CD8-positive, alpha-beta memory T cell (primary cell): ENCODE results near the gene E4F1. TPM values are rescaled to one million over a fixed set of nuclear protein-coding genes. Genes with fewer than 3 reads are reported as not detected.
"Not testable (repeated sequence)": the region's sequence is repeated elsewhere in the genome, so short reads cannot be mapped to it uniquely, and the experiment has no call there.

Experiments
- CTCF ChIA-PET: fragments of 350-600 bp; sonication (Branson Sonifier 250); formaldehyde crosslinking; loops from one replicate; lab custom pipeline; 2021; ENCODE audit warnings: antibody characterized with exemption; lab: Charles Lee
- POLR2A ChIA-PET: fragments of 350-600 bp; sonication (Branson Sonifier 250); formaldehyde crosslinking; loops from one replicate; lab custom pipeline; 2021; ENCODE audit warnings: antibody characterized with exemption; lab: Charles Lee
- DNase-seq, 5 donors: peaks; one replicate each; pipeline versions ENCODE4 v3.0.0 to v3.0.0-alpha.2; 2020 to 2022; ENCODE audit warnings: mixed read lengths in 1 of 5
- H3K27ac ChIP-seq: one replicate; pipeline ENCODE4 v1.7.0; 2013; ENCODE audit warnings: low read depth, mild to moderate bottlenecking, low read length, moderate library complexity
- H3K27me3 ChIP-seq: 2 replicates; pipeline ENCODE4 v1.7.0; 2013; ENCODE audit warnings: low read length, mild to moderate bottlenecking; ENCODE audit not compliant: insufficient read depth, poor library complexity, severe bottlenecking
- H3K36me3 ChIP-seq: 2 replicates; pipeline ENCODE4 v1.7.0; 2013; ENCODE audit warnings: mild to moderate bottlenecking, low read length, moderate library complexity; ENCODE audit not compliant: insufficient read depth
- H3K4me1 ChIP-seq: 2 replicates; pipeline ENCODE4 v1.7.0; 2013; ENCODE audit warnings: mild to moderate bottlenecking, low read length, moderate library complexity; ENCODE audit not compliant: insufficient read depth
- H3K4me3 ChIP-seq: 2 replicates; pipeline ENCODE4 v1.7.0; 2013; ENCODE audit warnings: mild to moderate bottlenecking, low read length
- H3K9me3 ChIP-seq: 2 replicates; pipeline ENCODE4 v1.7.0; 2013; ENCODE audit warnings: mild to moderate bottlenecking, low read length
- H3K27ac Mint-ChIP-seq, 8 donors: one replicate each; pipeline ENCODE4 v1.8.0; 2020 to 2021; ENCODE audit warnings: mixed read lengths in 8 of 8, mild to moderate bottlenecking in 6 of 8, inconsistent platforms in 3 of 8, moderate library complexity in 3 of 8
- H3K27me3 Mint-ChIP-seq, 2 donors: one replicate each; pipeline ENCODE4 v1.8.0; 2020 to 2021; ENCODE audit warnings: mixed read lengths in 2 of 2, mild to moderate bottlenecking in 1 of 2, moderate library complexity in 1 of 2
- H3K36me3 Mint-ChIP-seq, 3 donors: one replicate each; pipeline ENCODE4 v1.8.0; 2020 to 2021; ENCODE audit warnings: mixed read lengths in 3 of 3, inconsistent platforms in 1 of 3, mild to moderate bottlenecking in 1 of 3
- H3K4me1 Mint-ChIP-seq, 3 donors: one replicate each; pipeline ENCODE4 v1.8.0; 2020 to 2021; ENCODE audit warnings: mixed read lengths in 3 of 3, inconsistent platforms in 1 of 3, mild to moderate bottlenecking in 1 of 3
- H3K4me3 Mint-ChIP-seq, 7 donors: one replicate each; pipeline ENCODE4 v1.8.0; 2020 to 2021; ENCODE audit warnings: mixed read lengths in 7 of 7, mild to moderate bottlenecking in 6 of 7, moderate library complexity in 4 of 7, inconsistent platforms in 2 of 7
- H3K9me3 Mint-ChIP-seq, 5 donors: one replicate each; pipeline ENCODE4 v1.8.0; 2020 to 2022; ENCODE audit warnings: mixed read lengths in 5 of 5, mild to moderate bottlenecking in 3 of 5, moderate library complexity in 2 of 5, inconsistent platforms in 1 of 5
- polyA plus RNA-seq: library from polyadenylated mRNA; unstranded; fragments of 300-500 nt; fragmentation: Illumina TruSeq; gene quantifications from one replicate; pipeline ENCODE4 v1.2.3, GENCODE V29; 2021
- total RNA-seq, 2 experiments: library from RNA; stranded (reverse); gene quantifications; one replicate each; pipeline ENCODE4 v1.2.3, GENCODE V29; 2021

Gene E4F1
- total and polyA plus RNA-seq, 3 experiments from 2014 or later: 16.5 to 29.8 (median 28.9) TPM

DNA sequence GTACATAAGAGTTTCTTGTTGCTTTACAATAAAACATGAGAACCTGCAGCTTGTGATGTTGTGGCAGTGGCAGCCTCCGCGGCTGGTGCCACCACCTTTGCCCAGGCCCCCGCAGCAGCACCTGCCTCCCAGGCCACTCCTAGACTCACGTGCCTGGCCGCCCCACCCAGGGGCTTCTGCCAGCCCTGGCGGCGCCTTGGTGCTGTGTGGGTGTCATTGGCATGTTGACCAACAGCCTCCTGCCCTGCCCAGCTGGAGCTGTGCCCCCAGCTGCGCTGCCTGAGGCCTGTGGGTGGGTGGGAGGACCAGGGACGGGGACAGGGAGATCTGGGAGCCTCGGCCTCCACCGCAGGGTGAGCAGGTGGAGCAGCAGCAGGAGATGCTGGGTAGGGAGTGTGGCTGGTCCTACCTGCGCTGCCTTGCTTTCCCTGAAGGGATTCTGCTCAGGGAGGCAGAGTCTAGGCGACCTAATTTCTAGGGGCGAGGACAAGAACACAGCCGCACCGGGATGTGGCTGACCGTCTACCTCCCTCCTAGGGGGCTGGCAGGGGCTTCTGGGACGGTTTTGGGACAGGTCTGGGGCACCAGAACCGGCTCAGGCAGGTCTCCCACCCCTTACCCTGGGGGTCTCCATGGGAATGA is 12.4 kb downstream of the E4F1 start:
- CTCF ChIA-PET: interaction anchor here (0.8 kb wide), 1 partner anchor 22 kb away, joined by 3 read pairs; no protein-coding TSS in a partner anchor
- H3K4me3 Mint-ChIP-seq: no peak overlapping the region
- no peak overlapping the region for H3K27ac ChIP-seq
- DNase-seq: no peak
- H3K27ac Mint-ChIP-seq: no peak overlapping the region
- no peaks in the 10 kb centered on the region for H3K27me3 Mint-ChIP-seq
- POLR2A ChIA-PET: interaction anchor here (0.8 kb wide), 1 partner anchor 21 kb away, joined by 3 read pairs; the partner anchor contains the start of gene PGP
- H3K4me1 Mint-ChIP-seq: peaks cover 0 to 3% (median 0%) of the 10 kb centered on the region in 3 donors
- H3K4me3 ChIP-seq: no peak overlapping the region
- H3K36me3 Mint-ChIP-seq: peaks cover 0 to 39% (median 0%) of the 10 kb centered on the region in 3 donors
- no peaks in the 10 kb centered on the region for H3K9me3 ChIP-seq
- no peaks in the 10 kb centered on the region for H3K36me3 ChIP-seq
- H3K4me1 ChIP-seq: no peaks in the 10 kb centered on the region
- H3K27me3 ChIP-seq: no peaks in the 10 kb centered on the region
- no peaks in the 10 kb centered on the region for H3K9me3 Mint-ChIP-seq

DNA sequence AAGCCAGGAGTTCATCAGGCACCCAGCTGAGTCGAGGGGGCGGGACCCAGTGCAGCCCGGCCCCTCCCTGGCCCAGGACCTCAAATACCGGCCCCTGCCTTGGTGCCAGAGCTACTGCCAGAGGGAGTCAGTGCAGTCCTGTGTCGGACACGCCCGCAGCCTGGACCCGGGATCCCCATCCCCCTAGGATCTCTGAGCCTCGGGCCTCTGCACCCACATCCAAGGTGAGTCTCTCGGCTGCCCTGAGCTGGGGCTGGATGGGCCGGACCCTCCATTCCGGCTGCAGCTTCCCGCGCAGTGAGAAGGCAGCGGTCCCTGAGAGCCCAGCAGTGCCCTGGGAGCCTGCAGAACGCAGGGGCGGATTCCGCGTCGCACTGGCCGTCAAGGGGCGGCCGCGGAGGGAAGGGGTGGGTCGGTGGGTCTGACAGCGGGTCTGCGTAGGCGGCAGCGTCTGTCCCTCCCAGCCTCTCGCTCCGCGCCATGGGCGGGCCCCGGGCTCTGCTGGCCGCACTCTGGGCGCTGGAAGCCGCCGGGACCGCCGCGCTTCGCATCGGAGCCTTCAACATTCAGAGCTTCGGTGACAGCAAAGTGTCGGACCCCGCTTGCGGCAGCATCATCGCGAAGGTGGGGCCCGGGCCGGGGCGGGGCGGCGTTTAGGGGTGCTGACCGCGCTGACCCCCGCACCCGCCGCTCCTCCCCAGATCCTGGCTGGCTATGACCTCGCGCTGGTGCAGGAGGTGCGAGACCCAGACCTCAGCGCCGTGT is 13.1 kb downstream of the E4F1 start, which contains the start of gene DNASE1L2:
TSS of gene DNASE1L2 (plus strand) at position 108 of the 765 bp plus-strand sequence. CDS start at position 481, 373 bp downstream.
- Histone ChIP-seq H3K9me3 (no peaks in the 10 kb centered on the region), H3K36me3 (no peaks in the 10 kb centered on the region), H3K4me1 (no peaks in the 10 kb centered on the region), H3K27me3 (no peaks in the 10 kb centered on the region), H3K27ac (no peak within 1 kb of the TSS), H3K4me3 (no peak within 1 kb of the TSS)
- Mint-ChIP-seq H3K27me3 (no peaks in the 10 kb centered on the region), H3K4me3 (no peak within 1 kb of the TSS), H3K4me1 (peaks cover 0 to 3% (median 0%) of the 10 kb centered on the region in 3 donors), H3K36me3 (peaks cover 0 to 32% (median 0%) of the 10 kb centered on the region in 3 donors), H3K9me3 (no peaks in the 10 kb centered on the region), H3K27ac (no peak within 1 kb of the TSS)
- DNase-seq: peak in 1 of 5 donors; percentile 44
- ChIA-PET CTCF (interaction anchor here (0.8 kb wide), 1 partner anchor 21 kb away, joined by 3 read pairs; no protein-coding TSS in a partner anchor), POLR2A (interaction anchor here (0.8 kb wide), 1 partner anchor 22 kb away, joined by 3 read pairs; the partner anchor contains the start of gene PGP)

DNA sequence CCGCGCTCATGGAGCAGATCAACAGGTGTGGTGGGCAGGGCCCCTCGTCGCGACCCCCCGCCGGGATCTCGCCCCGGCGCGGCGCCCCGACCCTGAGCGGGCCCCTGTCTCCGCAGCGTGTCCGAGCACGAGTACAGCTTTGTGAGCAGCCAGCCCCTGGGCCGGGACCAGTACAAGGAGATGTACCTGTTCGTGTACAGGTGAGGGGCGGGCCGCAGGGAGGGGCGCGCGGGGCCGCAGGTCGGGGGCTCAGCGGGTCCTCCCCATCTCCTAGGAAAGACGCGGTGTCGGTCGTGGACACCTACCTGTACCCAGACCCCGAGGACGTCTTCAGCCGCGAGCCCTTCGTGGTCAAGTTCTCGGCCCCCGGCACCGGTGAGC is 13.7 kb downstream of the E4F1 start:
- CTCF ChIA-PET: no interaction called here
- POLR2A ChIA-PET: no interaction called here
- Histone ChIP-seq H3K27me3 (no peaks in the 10 kb centered on the region), H3K27ac (no peak overlapping the region), H3K9me3 (no peaks in the 10 kb centered on the region), H3K36me3 (no peaks in the 10 kb centered on the region), H3K4me3 (no peak overlapping the region), H3K4me1 (no peaks in the 10 kb centered on the region)
- Mint-ChIP-seq H3K4me1 (peaks cover 0 to 3% (median 0%) of the 10 kb centered on the region in 3 donors), H3K27me3 (no peaks in the 10 kb centered on the region), H3K9me3 (no peaks in the 10 kb centered on the region), H3K36me3 (peaks cover 0 to 28% (median 0%) of the 10 kb centered on the region in 3 donors), H3K4me3 (no peak overlapping the region), H3K27ac (no peak overlapping the region)
- no peak for DNase-seq

DNA sequence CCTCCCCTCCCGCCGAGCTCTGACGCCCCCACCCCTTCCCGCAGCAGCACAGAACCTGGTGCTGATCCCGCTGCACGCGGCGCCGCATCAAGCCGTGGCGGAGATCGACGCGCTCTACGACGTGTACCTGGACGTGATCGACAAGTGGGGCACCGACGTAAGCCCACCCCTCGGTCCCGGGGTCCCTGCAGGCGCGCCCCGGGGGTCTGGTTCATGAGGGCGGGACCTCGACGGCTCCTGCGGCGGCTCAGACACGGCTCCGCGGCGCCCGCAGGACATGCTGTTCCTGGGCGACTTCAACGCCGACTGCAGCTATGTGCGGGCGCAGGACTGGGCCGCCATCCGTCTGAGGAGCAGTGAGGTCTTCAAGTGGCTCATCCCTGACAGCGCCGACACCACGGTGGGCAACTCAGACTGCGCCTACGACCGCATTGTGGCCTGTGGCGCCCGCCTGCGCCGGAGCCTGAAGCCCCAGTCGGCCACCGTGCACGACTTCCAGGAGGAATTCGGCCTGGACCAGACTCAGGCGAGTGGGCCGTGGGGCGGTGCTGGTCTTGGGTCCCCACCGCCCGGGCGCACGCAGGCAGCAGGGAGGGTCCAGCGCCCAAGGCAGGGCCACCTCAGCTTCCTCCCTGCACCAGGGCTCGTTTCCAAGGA is 14.2 kb downstream of the E4F1 start:
- no peaks in the 10 kb centered on the region for H3K9me3 Mint-ChIP-seq
- Histone ChIP-seq H3K27ac (no peak overlapping the region), H3K36me3 (peaks cover 1% of the 10 kb centered on the region), H3K27me3 (no peaks in the 10 kb centered on the region), H3K9me3 (no peaks in the 10 kb centered on the region), H3K4me1 (no peaks in the 10 kb centered on the region), H3K4me3 (no peak overlapping the region)
- no peak overlapping the region for H3K27ac Mint-ChIP-seq
- H3K27me3 Mint-ChIP-seq: no peaks in the 10 kb centered on the region
- H3K36me3 Mint-ChIP-seq: peaks cover 0 to 31% (median 3%) of the 10 kb centered on the region in 3 donors
- POLR2A ChIA-PET: no interaction called here
- DNase-seq: no peak
- CTCF ChIA-PET: no interaction called here
- H3K4me1 Mint-ChIP-seq: peaks cover 0 to 3% (median 0%) of the 10 kb centered on the region in 3 donors
- no peak overlapping the region for H3K4me3 Mint-ChIP-seq

DNA sequence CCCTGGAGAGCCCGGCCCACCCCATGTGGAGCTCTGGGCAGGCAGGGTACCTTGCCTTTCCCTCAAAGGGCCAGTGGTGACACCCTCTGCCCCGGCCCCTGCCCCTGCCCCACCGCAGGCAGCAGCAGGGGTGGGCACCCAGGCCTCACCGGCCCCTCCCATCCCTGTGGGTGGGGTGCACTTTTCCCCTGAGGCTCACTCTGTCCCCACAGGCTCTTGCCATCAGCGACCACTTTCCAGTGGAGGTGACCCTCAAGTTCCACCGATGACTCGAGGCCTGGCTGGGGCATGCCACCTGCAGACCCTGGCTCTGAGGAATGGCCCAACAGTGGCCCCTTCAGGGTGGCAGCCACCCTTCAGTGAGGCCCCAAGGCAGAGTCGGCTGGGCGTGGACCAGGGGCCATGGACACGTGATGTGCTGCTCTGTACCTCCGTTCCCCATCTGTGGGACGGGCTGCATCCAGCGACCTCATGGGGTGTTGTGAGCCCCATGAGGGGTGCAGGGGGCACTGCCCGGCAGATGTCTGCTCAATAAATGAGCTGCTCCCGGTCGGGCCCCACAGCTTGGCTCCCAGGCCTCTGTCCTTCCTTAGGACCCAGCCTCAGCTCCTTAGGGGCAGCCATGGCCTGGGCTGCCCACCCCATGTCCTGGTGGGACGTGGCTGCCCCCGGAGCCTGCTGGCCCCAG is 14.9 kb downstream of the E4F1 start:
- H3K27ac ChIP-seq: no peak overlapping the region
- no peaks in the 10 kb centered on the region for H3K4me1 ChIP-seq
- H3K27me3 Mint-ChIP-seq: no peaks in the 10 kb centered on the region
- H3K4me3 Mint-ChIP-seq: no peak overlapping the region
- no peaks in the 10 kb centered on the region for H3K9me3 Mint-ChIP-seq
- ChIA-PET CTCF (interaction anchor here (1.4 to 2.0 kb wide), 2 partner anchors 13 to 43 kb away, joined by 4 to 6 read pairs; partner anchors contain the start of gene ECI1), POLR2A (no interaction called here)
- no peak for DNase-seq
- peaks cover 0 to 34% (median 3%) of the 10 kb centered on the region in 3 donors for H3K36me3 Mint-ChIP-seq
- no peaks in the 10 kb centered on the region for H3K9me3 ChIP-seq
- H3K27me3 ChIP-seq: no peaks in the 10 kb centered on the region
- H3K36me3 ChIP-seq: peaks cover 5% of the 10 kb centered on the region
- H3K4me3 ChIP-seq: no peak overlapping the region
- no peak overlapping the region for H3K27ac Mint-ChIP-seq
- H3K4me1 Mint-ChIP-seq: peaks cover 0 to 3% (median 0%) of the 10 kb centered on the region in 3 donors

DNA sequence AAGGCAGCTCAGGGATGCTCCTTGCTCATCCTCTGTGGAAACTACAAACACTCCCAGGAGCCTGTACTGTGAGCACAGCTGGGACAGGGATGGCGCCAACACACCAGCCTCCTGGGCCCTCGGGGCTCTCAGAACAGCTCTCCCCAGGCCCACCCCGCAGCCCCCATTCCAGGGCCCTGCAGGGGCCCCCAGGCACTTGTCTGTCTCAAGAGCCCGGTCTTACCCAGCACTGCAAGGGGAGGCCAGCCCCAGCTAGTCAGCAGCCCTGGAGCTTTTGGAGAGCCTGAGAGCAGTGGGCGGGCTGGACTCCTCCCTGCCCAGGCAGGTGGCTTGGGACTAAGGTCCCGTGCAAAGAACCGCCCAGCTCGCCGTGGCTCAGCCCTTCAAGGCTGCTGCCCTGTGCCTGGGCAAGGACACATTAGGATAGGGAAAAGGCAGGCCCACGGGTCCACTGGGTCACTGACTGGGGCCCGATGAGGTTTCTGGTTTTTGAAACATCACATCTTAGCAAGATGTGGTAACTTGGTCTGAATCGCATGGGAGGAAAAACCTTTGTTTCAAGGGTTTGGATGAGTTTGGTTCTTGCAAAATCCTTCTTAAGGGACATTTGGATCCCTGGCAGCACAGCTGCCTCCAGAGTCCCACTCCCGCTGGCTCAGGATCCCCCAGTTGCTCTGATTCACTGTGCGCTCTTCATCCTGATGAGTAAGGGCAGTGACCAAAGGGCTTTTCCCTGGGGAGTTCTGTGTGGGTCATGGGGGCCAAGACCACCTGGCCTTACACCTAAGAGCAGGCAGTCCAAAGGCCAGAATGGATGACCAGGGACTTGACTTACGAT is 15.7 kb downstream of the E4F1 start:
- H3K27ac Mint-ChIP-seq: no peak overlapping the region
- no peak for DNase-seq
- ChIA-PET POLR2A (no interaction called here), CTCF (interaction anchor here (1.4 to 2.0 kb wide), 2 partner anchors 12 to 44 kb away, joined by 4 to 6 read pairs; partner anchors contain the start of gene ECI1)
- H3K4me1 Mint-ChIP-seq: peaks cover 0 to 3% (median 0%) of the 10 kb centered on the region in 3 donors
- Histone ChIP-seq H3K4me1 (no peaks in the 10 kb centered on the region), H3K27me3 (no peaks in the 10 kb centered on the region), H3K9me3 (no peaks in the 10 kb centered on the region), H3K36me3 (peaks cover 5% of the 10 kb centered on the region), H3K4me3 (no peak overlapping the region), H3K27ac (no peak overlapping the region)
- no peak overlapping the region for H3K4me3 Mint-ChIP-seq
- peaks cover 0 to 34% (median 3%) of the 10 kb centered on the region in 3 donors for H3K36me3 Mint-ChIP-seq
- no peaks in the 10 kb centered on the region for H3K27me3 Mint-ChIP-seq
- H3K9me3 Mint-ChIP-seq: no peaks in the 10 kb centered on the region

DNA sequence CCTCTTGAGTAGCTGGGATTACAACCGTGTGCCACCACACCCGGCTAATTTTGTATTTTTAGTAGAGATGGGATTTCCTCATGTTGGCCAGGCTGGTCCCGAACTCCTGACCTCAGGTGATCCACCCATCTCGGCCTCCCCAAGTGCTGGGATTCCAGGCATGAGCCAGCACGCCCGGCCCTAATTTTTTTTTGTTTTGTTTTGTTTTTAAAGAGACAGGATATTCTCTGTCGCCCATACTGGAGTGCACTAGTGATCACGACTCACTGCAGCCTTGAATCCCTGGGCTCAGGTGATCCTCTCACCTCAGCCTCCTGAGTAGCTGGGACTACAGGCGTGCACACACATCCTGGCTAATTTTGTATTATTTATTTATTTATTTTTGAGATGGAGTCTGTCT is 16.9 kb downstream of the E4F1 start:
- peak overlapping the region in 1 of 8 donors; percentile 74 for H3K27ac Mint-ChIP-seq
- not testable (repeated sequence) for H3K9me3 Mint-ChIP-seq
- peak overlapping the region in 1 of 7 donors; percentile 27 for H3K4me3 Mint-ChIP-seq

More for the DNA sequence above, 16.9 kb downstream of the E4F1 start:
- H3K27me3 Mint-ChIP-seq, H3K27me3 ChIP-seq, H3K27ac ChIP-seq, H3K4me1 Mint-ChIP-seq, DNase-seq, H3K36me3 ChIP-seq, H3K4me1 ChIP-seq, H3K4me3 ChIP-seq, H3K9me3 ChIP-seq, POLR2A ChIA-PET, CTCF ChIA-PET: not testable (repeated sequence)
- peaks cover 0 to 29% (median 3%) of the 10 kb centered on the region in 3 donors for H3K36me3 Mint-ChIP-seq
